ENCODE data around the gene SGSM2. TPM values are rescaled to one million over a fixed set of nuclear protein-coding genes. Genes with fewer than 3 reads are reported as not detected.

SGSM2 gene
- total and polyA plus RNA-seq, 2 donors (not counting 1 experiment from before 2014, with no cell fraction given), result 139 to 181 TPM

DNA sequence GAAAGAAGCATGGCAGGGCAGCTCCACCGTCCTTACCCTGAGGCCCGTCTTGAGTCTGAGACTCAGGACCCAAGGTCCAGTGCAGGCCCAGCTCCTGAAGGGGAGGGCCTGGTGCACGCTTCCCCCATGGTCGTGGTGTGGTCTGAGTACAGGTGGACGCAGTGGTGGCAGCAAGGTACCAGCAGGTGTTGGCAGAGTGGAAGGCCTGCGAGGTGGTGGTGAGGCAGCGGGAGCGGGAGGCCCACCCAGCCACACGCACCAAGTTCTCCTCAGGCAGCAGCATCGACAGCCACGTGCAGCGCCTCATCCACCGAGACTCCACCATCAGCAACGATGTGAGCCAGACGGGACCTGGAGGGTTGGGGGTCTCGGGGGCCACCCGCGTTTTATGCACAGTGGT lies 35.9 kb downstream of the SGSM2 start:
- H3K36me3 ChIP-seq (replicated peaks in 1 of 2; ENCODE audit: control extremely low read depth in 1 of 2, control insufficient read depth in 1 of 2, extremely low read depth in 1 of 2, insufficient read depth in 2 of 2, low read length in 1 of 2), result peaks cover 0 to 7% of the 10 kb centered on the region in 2 experiments
- no peaks in the 10 kb centered on the region for H3K79me2 ChIP-seq (ENCODE audit: control insufficient read depth, insufficient read depth, low read length)
- H3K4me3 ChIP-seq (ENCODE audit: control extremely low read depth in 1 of 5, extremely low read depth in 1 of 5, insufficient read depth in 1 of 5, low read depth in 2 of 5, low read length in 4 of 5), result no peak overlapping the region
- no peaks in the 10 kb centered on the region for H3K4me1 ChIP-seq (ENCODE audit: control insufficient read depth in 2 of 2, insufficient read depth in 2 of 2, low read length in 2 of 2)
- H4K20me1 ChIP-seq (ENCODE audit: control insufficient read depth, insufficient read depth, low read length, poor library complexity, severe bottlenecking), result no peaks in the 10 kb centered on the region
- no peak overlapping the region for H3K4me3 Mint-ChIP-seq
- no peaks in the 10 kb centered on the region for H3K27me3 Mint-ChIP-seq
- no peaks in the 10 kb centered on the region for H3K4me1 Mint-ChIP-seq
- no peak overlapping the region for H3K27ac ChIP-seq (ENCODE audit: low read length in 2 of 2)
- H2AFZ ChIP-seq (ENCODE audit: insufficient read depth, low read depth, low read length, poor library complexity, severe bottlenecking), result no peak overlapping the region
- no peaks in the 10 kb centered on the region for H3K27me3 ChIP-seq (replicated peaks in 1 of 4; ENCODE audit: control extremely low read depth in 1 of 4, control insufficient read depth in 3 of 4, insufficient read depth in 4 of 4, low read length in 3 of 4)
- no peak overlapping the region for H3K4me2 ChIP-seq (replicated peaks; ENCODE audit: low read depth, low read length, poor library complexity, severe bottlenecking)
- intact Hi-C loops (cut with micrococcal nuclease), result no loop called here
- ChIA-PET CTCF (interaction anchor here (2.3 kb wide), 1 partner anchor 10 kb away, joined by 13 read pairs; no protein-coding TSS in a partner anchor), POLR2A (no interaction called here)
- DNase-seq (no peak), ATAC-seq (ENCODE audit: low read depth) (no peak)
- no peaks in the 10 kb centered on the region for H3K9me3 ChIP-seq (ENCODE audit: control extremely low read depth in 1 of 3, control insufficient read depth in 2 of 3, insufficient read depth in 1 of 3, low read length in 2 of 3)
- WGBS (ENCODE audit: insufficient coverage), result 97% methylated on average over 18 of the region's 18 CpGs
- no peak overlapping the region for H3K9ac ChIP-seq (ENCODE audit: low read length)
- TF ChIP-seq, protein P1, sequence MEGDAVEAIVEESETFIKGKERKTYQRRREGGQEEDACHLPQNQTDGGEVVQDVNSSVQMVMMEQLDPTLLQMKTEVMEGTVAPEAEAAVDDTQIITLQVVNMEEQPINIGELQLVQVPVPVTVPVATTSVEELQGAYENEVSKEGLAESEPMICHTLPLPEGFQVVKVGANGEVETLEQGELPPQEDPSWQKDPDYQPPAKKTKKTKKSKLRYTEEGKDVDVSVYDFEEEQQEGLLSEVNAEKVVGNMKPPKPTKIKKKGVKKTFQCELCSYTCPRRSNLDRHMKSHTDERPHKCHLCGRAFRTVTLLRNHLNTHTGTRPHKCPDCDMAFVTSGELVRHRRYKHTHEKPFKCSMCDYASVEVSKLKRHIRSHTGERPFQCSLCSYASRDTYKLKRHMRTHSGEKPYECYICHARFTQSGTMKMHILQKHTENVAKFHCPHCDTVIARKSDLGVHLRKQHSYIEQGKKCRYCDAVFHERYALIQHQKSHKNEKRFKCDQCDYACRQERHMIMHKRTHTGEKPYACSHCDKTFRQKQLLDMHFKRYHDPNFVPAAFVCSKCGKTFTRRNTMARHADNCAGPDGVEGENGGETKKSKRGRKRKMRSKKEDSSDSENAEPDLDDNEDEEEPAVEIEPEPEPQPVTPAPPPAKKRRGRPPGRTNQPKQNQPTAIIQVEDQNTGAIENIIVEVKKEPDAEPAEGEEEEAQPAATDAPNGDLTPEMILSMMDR (IDR thresholded peaks at IDR 0.05), result no peak
- TF ChIP-seq EZH2 (IDR thresholded peaks at IDR 0.05; ENCODE audit: borderline replicate concordance, insufficient read depth, low read depth, low read length, poor library complexity, severe bottlenecking), result no peak
- H3K27ac Mint-ChIP-seq, result no peak overlapping the region
- no peaks in the 10 kb centered on the region for H3K9me3 Mint-ChIP-seq (ENCODE audit: insufficient read depth)

DNA sequence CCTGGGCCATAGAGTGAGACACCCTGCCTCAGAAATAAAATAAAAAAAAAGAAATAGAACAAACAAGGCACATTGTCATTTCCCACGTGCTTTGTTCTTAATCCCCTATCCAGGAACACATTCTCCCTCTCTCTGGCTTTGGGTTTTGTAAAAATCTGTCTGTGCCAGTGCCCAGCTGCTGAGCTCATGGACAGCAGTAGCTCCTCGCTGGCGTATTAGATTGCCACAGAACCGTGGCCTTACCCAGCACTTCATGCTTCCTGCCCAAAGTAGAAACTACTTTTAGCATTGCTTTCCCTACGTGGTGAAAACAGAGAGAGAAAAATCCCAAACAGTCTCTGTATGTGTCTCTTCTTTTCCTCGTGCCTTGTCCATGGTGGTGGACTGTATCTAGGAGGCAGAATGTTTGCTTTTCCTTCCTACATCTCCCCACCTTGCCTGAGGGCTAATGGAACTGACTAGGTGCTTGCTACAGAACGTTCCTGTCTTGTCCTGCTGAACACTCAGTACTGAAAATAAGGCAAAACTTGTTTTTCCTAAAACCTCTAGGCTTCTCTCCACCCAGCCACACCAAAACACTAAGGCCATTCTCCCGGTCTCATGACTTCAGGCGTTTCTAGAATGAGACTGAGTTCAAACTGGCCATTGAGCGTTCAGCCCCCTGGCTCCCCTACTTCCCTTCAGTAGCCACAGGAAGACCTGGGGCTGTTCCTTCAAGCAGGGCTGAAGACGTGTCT lies 37.4 kb downstream of the SGSM2 start:
- Histone ChIP-seq H3K9ac (ENCODE audit: low read length) (no peak overlapping the region), H3K79me2 (ENCODE audit: control insufficient read depth, insufficient read depth, low read length) (no peaks in the 10 kb centered on the region), H2AFZ (ENCODE audit: insufficient read depth, low read depth, low read length, poor library complexity, severe bottlenecking) (no peak overlapping the region), H3K27me3 (replicated peaks in 1 of 4; ENCODE audit: control extremely low read depth in 1 of 4, control insufficient read depth in 3 of 4, insufficient read depth in 4 of 4, low read length in 3 of 4) (no peaks in the 10 kb centered on the region), H4K20me1 (ENCODE audit: control insufficient read depth, insufficient read depth, low read length, poor library complexity, severe bottlenecking) (no peaks in the 10 kb centered on the region), H3K27ac (ENCODE audit: low read length in 2 of 2) (no peak overlapping the region), H3K4me2 (replicated peaks; ENCODE audit: low read depth, low read length, poor library complexity, severe bottlenecking) (no peak overlapping the region), H3K4me3 (ENCODE audit: control extremely low read depth in 1 of 5, extremely low read depth in 1 of 5, insufficient read depth in 1 of 5, low read depth in 2 of 5, low read length in 4 of 5) (no peak overlapping the region), H3K36me3 (replicated peaks in 1 of 2; ENCODE audit: control extremely low read depth in 1 of 2, control insufficient read depth in 1 of 2, extremely low read depth in 1 of 2, insufficient read depth in 2 of 2, low read length in 1 of 2) (peaks cover 0 to 16% of the 10 kb centered on the region in 2 experiments), H3K4me1 (ENCODE audit: control insufficient read depth in 2 of 2, insufficient read depth in 2 of 2, low read length in 2 of 2) (no peaks in the 10 kb centered on the region), H3K9me3 (ENCODE audit: control extremely low read depth in 1 of 3, control insufficient read depth in 2 of 3, insufficient read depth in 1 of 3, low read length in 2 of 3) (no peaks in the 10 kb centered on the region)
- Mint-ChIP-seq H3K9me3 (ENCODE audit: insufficient read depth) (no peaks in the 10 kb centered on the region), H3K4me3 (no peak overlapping the region), H3K27ac (no peak overlapping the region), H3K27me3 (no peaks in the 10 kb centered on the region), H3K4me1 (no peaks in the 10 kb centered on the region)
- CTCF ChIA-PET, result interaction anchor here (1.4 to 2.3 kb wide), 2 partner anchors 8 to 42 kb away, joined by 5 to 13 read pairs; no protein-coding TSS in a partner anchor
- TF ChIP-seq EZH2 (IDR thresholded peaks at IDR 0.05; ENCODE audit: borderline replicate concordance, insufficient read depth, low read depth, low read length, poor library complexity, severe bottlenecking), result no peak
- TF ChIP-seq, protein P1 (IDR thresholded peaks at IDR 0.05), result no peak
- WGBS (ENCODE audit: insufficient coverage), result 85% methylated on average over 8 of the region's 11 CpGs
- no peak for ATAC-seq (ENCODE audit: low read depth)
- DNase-seq, result no peak
- intact Hi-C loops (cut with micrococcal nuclease), result no loop called here
- POLR2A ChIA-PET, result no interaction called here
